GM21381 (cell line): ENCODE measurements around the gene PDZD2.

ENCODE experiments used
- ATAC-seq: cut with Tn5 transposase; IDR thresholded peaks from one replicate; pipeline ENCODE4 v1.9.1; 2021; ENCODE audit warnings: mild to moderate bottlenecking, moderate library complexity; ENCODE audit not compliant: unreplicated experiment

Gene PDZD2

DNA sequence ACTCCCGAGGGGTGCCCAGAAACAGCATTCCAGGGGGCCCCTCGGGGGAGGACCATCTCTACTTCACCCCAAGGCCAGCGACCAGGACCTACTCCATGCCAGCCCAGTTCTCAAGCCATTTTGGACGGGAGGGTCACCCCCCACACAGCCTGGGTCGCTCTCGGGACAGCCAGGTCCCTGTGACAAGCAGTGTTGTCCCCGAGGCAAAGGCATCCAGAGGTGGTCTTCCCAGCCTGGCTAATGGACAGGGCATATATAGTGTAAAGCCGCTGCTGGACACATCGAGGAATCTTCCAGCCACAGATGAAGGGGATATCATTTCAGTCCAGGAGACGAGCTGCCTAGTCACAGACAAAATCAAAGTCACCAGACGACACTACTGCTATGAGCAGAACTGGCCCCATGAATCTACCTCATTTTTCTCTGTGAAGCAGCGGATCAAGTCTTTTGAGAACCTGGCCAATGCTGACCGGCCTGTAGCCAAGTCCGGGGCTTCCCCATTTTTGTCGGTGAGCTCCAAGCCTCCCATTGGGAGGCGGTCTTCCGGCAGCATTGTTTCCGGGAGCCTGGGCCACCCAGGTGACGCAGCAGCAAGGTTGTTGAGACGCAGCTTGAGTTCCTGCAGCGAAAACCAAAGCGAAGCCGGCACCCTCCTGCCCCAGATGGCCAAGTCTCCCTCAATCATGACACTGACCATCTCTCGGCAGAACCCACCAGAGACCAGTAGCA lies 451.3 kb downstream of the PDZD2 start:
- ATAC-seq: no peak

DNA sequence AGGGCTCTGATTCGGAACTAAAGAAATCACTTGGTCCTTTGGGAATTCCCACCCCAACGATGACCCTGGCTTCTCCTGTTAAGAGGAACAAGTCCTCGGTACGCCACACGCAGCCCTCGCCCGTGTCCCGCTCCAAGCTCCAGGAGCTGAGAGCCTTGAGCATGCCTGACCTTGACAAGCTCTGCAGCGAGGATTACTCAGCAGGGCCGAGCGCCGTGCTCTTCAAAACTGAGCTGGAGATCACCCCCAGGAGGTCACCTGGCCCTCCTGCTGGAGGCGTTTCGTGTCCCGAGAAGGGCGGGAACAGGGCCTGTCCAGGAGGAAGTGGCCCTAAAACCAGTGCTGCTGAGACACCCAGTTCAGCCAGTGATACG lies 451.8 kb downstream of the PDZD2 start:
- ATAC-seq: no peak

DNA sequence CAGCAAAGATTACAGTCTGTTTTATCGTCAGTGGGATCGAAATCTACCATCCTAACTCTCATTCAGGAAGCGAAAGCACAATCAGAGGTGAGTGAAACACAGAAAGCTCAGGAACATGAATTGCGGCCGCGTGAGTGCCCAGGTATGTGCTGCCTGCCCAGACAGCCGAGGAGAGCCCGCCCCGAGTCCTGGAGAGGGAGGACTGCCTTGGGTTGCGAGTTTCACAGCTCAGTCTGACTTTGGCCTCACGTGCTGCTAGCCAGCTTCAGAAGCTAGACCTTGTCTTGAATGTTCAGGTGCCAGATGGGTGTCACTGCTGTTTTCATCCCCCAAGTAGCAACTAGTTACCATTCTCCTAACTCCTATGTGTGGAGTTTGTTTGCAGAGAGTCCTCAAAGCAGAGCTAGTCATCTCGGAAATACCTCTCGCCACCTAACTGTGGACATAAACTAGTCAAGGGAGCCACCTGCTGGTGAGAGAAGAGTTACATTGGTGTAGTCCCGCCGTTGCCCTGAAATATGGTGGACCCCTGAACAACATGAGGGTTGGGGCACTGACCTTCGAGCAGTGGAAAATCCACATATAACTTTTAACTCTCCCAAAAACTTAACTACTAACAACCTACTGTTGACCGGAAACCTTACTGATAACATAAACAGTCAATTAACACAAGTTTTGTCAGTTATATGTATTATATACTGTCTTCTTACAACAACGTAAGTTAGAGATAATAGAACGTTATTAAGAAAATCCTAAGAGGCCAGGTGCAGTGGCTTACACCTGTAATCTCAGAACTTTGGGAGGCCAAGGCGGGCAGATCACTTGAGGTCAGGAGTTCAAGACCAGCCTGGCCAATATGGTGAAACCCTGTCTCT lies 454.2 kb downstream of the PDZD2 start:
- ATAC-seq: peak; percentile 80

DNA sequence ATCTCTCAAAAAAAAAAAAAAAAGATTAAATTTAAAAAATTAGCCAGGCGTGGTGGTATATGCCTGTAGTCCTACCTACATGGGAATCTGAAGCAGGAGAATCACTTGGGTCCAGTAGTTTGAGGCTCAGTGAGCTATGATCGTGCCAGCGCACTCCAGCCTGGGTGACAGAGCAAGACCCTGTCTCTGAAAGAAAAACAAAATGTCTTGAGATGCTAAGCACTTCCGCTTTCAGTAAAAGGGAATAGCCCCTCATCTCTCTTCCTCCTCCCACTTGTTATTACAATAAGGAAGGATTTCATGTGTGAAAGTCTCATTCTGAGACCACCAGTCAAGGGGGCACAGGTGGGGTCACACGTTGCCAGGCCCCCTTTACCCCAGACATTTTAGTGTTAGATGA lies 455.8 kb downstream of the PDZD2 start:
- ATAC-seq: no peak

GRCh38 chr5:32095261-32095671 lies 456.3 kb downstream of the PDZD2 start:
- no peak for ATAC-seq

GRCh38 chr5:32096891-32097595 lies 458.1 kb downstream of the PDZD2 start:
- no peak for ATAC-seq

DNA sequence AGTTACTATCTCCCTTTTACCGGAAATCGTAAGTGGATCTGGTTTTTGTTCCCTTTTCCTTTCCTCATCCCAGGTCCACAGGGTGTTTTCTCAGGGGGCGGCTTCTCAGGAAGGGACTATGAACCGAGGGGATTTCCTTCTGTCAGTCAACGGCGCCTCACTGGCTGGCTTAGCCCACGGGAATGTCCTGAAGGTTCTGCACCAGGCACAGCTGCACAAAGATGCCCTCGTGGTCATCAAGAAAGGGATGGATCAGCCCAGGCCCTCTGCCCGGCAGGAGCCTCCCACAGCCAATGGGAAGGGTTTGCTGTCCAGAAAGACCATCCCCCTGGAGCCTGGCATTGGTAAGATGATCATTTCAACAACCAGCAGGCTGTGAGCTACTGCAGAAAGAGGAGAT lies 459.4 kb downstream of the PDZD2 start:
- no peak for ATAC-seq

- ATAC-seq: no peak
Measured at GRCh38 chr5:32098890-32099310, 460.0 kb downstream of the PDZD2 start.

DNA sequence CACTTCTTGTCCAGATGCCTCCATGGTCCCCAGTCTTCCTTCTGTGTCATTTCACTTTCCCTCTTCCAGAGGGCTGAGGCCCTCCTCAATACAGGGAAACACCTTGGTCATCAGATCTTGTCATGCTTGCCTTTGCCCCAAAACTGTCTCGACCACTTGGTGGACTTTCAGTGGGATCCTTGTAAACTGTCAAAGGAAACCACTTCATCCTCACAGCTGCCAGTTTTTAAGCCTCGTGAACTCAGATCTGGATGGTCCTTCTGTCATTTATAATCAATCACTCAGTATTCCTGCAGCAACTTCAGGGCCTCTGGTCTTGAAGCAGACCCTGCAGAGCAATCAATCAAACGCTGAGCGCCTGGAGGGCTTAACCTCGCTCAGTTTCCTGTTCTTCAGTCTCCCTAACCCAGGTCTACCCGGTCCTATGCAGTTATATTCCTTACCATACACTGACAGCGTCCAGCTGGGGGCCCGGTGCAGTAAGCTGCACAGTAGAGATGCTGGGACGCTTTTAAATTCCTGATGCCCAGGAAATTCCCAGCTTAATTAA lies 460.6 kb downstream of the PDZD2 start:
- no peak for ATAC-seq

GRCh38 chr5:32100230-32100629 lies 461.3 kb downstream of the PDZD2 start:
- no peak for ATAC-seq

DNA sequence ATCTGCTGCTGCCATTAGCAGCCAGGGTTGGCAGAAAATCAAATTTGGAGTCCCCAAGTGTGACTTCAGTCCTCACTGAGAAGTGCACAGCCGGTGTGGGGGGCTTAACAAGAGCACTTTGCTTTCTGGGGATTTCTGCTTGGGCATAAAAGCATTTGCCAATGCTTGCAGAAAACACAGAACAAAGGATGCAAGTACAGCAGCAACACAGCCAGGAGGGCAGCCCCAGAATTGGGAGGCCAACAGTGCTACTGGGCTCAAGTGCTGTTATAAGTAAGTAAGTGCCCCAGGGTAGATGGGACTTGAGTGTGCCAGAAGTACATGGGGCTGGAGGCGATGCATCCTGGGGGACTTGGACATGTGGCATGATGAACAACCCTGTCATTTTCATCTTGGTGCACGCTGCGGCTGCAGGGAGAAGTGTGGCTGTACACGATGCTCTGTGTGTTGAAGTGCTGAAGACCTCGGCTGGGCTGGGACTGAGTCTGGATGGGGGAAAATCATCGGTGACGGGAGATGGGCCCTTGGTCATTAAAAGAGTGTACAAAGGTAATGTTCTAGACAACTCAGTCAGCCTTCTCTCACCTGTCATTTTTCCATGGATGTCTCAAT lies 461.9 kb downstream of the PDZD2 start:
- ATAC-seq: no peak

DNA sequence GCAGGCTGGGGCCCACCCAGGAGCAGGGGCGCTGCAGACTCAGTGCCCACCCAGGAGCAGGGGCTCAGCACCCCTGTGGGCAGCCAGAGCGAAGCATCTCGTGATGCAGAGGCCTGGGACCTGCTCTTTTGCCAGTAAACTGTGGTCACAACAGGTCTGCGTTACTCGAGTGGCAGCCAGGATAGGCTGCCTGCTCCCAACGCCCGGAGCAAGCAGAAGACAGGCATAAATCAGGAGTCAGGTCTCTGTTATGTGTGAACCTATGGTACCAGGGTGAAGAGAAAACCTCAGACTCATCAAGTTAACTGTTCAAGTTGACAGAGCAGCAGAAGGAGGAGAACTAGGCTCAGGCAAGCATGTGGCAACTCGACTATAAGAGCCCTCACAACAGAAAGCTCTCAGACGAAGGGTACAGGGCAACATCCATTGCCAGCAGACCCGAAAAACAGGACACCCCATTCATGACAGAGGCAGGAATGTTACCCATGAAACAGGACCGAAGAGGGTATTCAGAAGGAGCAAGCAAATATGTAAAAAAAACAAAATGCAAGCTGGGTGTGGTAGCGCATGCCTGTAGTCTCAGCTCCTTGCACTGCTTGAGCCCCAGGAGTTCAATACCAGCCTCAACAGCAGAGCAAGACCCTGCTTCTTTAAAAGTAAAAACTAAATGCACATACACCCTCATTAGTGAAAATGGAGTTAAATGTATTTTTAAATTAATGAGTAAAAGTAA lies 463.5 kb downstream of the PDZD2 start:
- no peak for ATAC-seq

DNA sequence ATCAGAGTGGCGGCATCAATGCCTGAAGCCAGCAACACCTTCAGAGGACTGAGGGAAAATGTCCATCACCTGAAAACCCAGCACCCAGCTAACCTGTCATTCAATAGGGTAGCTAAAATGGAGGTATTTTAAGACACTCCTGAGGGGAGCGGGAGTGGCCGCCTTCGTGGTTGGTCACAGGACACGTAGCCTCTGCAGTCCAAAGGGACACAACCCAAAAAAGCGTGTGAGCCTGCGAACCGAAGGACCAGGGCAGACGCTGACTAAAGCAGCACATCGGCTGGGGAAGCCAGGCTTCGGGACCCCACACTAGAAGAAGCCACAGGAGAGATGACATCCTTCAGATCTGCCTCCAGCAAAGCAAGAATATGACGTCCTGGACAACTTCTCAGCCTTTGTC lies 464.6 kb downstream of the PDZD2 start:
- ATAC-seq: no peak

- ATAC-seq: no peak
Measured at GRCh38 chr5:32107291-32107690, 468.4 kb downstream of the PDZD2 start.

GRCh38 chr5:32108167-32108566 lies 469.2 kb downstream of the PDZD2 start:
- ATAC-seq: no peak

GRCh38 chr5:32109236-32109635 lies 470.3 kb downstream of the PDZD2 start:
- ATAC-seq: no peak

DNA sequence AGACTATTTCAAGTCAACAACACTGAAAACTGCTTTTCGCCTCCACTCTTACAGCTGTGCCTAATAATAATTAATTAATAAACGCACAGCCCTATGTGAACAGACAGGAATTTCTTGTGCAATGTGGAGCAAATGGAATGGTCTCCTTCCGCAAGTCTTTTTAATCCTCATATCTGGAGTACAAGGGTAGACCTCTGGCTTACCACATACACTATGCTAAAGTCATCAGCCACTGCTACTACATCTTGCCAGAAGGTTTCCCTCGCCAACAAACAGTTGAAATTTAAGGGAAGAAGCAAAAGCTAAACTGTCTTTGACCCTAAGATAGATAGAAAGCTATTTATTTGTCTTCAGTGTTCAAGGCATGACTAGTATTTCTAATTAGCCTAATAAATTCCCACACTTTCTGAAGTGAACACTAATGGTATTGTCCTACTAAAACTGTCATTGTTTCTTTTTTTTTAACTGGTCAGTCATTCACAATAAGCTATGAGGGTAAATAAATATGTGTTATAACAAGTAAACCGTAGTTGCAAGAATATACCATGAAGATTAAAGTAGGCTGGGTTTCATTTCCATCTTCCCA lies 471.3 kb downstream of the PDZD2 start:
- ATAC-seq: no peak

DNA sequence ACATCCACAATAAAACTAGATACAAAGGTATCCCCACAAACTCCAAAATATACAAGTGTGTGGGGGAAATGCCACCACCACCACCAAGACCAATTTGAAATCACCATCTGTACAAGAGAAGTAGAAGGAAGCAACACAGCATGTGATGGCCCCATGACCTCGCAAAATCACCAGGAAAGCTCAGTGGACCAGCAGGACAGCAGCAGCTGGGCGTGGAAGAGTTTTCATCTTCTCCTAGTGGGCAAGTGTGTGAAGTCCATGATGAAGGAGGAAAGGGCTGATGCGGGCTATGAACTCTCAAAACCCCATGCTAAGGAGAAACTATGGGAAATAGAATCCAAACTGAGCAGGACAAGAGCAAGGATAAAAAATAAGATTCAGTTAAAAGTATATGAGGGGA lies 477.1 kb downstream of the PDZD2 start:
- no peak for ATAC-seq

DNA sequence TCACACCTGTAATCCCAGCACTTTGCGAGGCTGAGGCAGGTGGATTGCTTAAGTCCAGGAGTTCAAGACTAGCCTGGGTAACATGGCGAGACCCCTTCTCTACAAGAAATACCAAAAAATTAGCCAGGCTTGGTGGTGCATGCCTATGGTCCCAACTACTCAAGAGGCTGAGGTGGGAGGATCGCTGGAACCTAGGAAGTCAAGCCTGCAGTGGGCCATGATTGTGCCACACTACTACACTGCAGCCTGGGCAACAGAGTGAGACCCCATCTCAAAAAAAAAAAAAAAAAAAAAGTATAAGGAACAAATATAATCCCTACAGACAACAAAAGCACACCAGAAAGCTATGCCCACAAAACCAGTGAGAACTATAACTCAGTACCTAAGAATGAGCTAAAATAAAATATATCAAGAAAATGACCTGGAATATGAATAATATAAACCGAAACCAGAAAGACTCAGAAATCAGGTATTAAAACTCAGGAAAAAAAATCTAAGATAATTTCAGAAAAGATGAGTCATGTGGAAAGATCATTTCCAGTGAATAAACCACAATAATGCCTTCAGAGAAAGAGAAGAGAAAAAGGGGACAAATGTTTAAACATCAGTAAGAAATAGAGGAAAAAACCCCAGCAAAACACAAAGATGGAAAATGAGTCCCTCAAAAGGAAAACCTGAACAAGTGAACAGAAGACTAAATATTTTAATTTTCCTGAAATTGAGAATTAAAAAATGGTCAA lies 477.8 kb downstream of the PDZD2 start:
- ATAC-seq: no peak
